ENCODE results near the gene MED12L. TPM values are rescaled to one million over a fixed set of nuclear protein-coding genes. Genes with fewer than 3 reads are reported as not detected.

The MED12L gene
- polyA plus RNA-seq, 1 experiment, result 0.06 TPM

DNA sequence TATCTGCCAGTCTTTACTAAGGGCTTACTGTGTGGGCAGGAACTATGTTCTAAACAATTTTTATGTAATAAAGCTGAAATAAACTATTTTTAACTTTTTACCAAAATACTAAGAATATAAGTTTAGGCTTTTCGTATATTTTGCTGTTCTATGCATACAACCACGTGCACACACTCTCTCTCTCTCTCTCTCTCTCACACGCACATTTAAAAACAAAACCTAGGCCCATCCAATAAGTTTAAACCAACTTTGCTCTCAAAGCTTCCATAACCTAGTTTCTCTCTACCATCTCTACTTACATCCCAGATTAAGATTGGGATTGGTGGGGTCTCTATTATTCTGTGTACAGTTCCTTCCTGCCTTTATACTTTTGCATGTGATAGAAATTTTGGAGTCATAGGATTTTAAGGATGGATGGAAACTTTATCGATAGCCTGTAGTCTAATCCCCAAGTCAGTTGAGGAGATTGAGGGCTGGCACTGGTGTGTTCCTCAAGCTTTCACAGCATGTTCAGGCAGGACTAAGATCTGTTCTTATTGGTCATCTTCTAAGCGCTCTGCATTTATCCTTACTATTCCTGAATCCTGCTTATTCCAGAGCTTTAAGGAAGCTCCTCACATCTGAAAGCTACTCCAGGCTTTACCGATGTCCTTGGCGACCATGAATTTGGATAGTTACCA is 115.7 kb downstream of the MED12L start:
- ChIA-PET CTCF (interaction anchor here (1.1 to 2.2 kb wide), 2 partner anchors 27 to 33 kb away, joined by 3 to 7 read pairs; no protein-coding TSS in a partner anchor), POLR2A (interaction anchor here (0.5 to 0.6 kb wide), 2 partner anchors 131 to 438 kb away, joined by 3 to 4 read pairs; partner anchors contain the start of gene SIAH2)
- Histone ChIP-seq H3K4me3 (ENCODE audit: low read depth, low read length) (no peak overlapping the region), H3K36me3 (ENCODE audit: control insufficient read depth, insufficient read depth, low read length) (no peaks in the 10 kb centered on the region), H3K27me3 (ENCODE audit: control insufficient read depth, insufficient read depth, low read length) (no peaks in the 10 kb centered on the region)
- DNase-seq (ENCODE audit: low read depth), result no peak
- TF ChIP-seq, protein P1, sequence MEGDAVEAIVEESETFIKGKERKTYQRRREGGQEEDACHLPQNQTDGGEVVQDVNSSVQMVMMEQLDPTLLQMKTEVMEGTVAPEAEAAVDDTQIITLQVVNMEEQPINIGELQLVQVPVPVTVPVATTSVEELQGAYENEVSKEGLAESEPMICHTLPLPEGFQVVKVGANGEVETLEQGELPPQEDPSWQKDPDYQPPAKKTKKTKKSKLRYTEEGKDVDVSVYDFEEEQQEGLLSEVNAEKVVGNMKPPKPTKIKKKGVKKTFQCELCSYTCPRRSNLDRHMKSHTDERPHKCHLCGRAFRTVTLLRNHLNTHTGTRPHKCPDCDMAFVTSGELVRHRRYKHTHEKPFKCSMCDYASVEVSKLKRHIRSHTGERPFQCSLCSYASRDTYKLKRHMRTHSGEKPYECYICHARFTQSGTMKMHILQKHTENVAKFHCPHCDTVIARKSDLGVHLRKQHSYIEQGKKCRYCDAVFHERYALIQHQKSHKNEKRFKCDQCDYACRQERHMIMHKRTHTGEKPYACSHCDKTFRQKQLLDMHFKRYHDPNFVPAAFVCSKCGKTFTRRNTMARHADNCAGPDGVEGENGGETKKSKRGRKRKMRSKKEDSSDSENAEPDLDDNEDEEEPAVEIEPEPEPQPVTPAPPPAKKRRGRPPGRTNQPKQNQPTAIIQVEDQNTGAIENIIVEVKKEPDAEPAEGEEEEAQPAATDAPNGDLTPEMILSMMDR (IDR thresholded peaks at IDR 0.05; ENCODE audit: insufficient read depth, low read depth, low read length), result no peak

DNA sequence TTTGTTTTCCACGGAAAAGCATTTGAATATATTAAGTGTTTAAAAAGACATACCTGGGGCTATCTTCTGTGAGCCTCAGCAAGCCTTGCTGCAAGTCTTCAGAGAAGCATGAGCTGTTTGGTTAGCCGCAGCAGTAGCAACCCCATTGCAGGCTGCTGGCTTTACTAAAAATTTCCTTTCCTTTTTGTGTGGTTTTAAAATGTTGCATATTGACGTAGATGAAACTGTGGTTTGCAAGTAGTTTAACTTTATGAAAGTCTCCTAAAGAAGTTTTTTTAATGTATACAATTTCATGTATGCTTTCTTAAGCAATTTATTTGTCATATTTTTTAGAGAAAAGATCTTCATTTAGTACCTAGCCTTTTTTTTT is 117.6 kb downstream of the MED12L start, which contains the start of gene GPR171:
GPR171 (minus strand) TSS at position 166 of the 370 bp plus-strand sequence. CDS start 3,830 bp downstream, outside the sequence.
- Histone ChIP-seq H3K36me3 (ENCODE audit: control insufficient read depth, insufficient read depth, low read length) (no peaks in the 10 kb centered on the region), H3K4me3 (ENCODE audit: low read depth, low read length) (no peak within 1 kb of the TSS), H3K27me3 (ENCODE audit: control insufficient read depth, insufficient read depth, low read length) (no peaks in the 10 kb centered on the region)
- ChIA-PET POLR2A (no interaction called here), CTCF (interaction anchor here (0.6 to 1.1 kb wide), 3 partner anchors 17 to 647 kb away, joined by 3 to 6 read pairs (median 3); no protein-coding TSS in a partner anchor)
- DNase-seq (ENCODE audit: low read depth), result no peak
- TF ChIP-seq, protein P1 (IDR thresholded peaks at IDR 0.05; ENCODE audit: insufficient read depth, low read depth, low read length), result no peak

DNA sequence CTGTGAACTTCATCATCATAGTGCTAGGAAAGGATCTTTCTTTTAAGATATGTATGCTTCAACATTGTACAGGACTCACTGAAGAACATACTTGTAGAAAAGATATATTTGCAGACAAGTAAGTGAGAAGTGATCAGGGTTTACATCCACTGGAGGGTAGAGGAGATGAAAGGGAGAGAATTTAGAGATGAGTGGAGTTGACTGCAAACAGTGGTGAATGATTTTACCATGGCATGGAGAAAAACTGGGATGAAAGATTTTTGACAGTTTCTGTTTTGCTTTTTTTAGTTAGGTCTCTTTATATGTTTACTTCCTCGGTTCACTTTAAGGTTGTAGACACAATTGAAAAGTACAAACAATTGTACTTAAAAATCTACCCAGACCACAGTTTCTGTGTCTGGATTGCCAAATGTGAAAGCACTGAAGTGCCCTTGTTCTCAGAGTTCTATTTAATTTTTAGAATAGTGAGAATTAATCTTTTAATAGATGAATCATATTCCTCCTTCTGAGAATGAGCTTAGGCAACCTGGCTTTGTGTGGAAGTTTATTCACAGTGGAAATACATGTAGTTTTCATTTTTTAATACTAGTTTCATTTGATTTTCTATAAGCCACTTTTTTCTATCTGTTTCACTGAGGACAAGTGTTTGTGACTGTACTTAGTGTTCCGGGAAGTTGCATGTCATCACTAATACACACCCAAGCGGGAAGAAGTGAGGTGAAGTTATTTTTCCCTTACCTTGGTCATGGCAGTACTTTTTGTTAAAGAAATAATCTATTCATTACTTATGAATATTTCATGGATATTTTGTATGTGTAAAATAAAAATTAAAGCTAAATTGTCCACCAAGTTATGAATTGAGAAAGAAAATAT is 119.3 kb downstream of the MED12L start:
- Histone ChIP-seq H3K4me3 (ENCODE audit: low read depth, low read length) (no peak overlapping the region), H3K36me3 (ENCODE audit: control insufficient read depth, insufficient read depth, low read length) (no peaks in the 10 kb centered on the region), H3K27me3 (ENCODE audit: control insufficient read depth, insufficient read depth, low read length) (no peaks in the 10 kb centered on the region)
- ChIA-PET CTCF (no interaction called here), POLR2A (no interaction called here)
- no peak for DNase-seq (ENCODE audit: low read depth)
- TF ChIP-seq, protein P1 (IDR thresholded peaks at IDR 0.05; ENCODE audit: insufficient read depth, low read depth, low read length), result no peak

DNA sequence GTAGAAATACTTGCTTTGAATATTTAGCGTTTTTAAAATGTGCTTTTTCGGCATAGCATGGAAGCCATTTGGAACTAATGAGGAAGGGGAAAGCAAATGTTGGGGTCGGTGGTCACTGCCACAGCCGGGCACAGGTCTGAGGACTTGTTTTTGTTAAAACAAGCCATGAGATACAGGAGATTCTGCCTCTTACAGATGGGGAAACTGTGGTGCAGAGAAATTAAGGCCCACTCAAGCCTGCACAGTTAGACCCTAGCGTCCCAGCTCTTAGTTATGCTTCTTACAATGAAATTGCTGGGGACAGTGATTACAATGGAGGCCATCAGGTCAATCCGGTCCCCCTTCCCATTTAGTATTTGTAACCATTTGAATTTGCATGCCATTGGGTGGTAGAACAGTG is 120.0 kb downstream of the MED12L start:
- TF ChIP-seq, protein P1 (IDR thresholded peaks at IDR 0.05; ENCODE audit: insufficient read depth, low read depth, low read length), result no peak
- Histone ChIP-seq H3K27me3 (ENCODE audit: control insufficient read depth, insufficient read depth, low read length) (no peaks in the 10 kb centered on the region), H3K36me3 (ENCODE audit: control insufficient read depth, insufficient read depth, low read length) (no peaks in the 10 kb centered on the region), H3K4me3 (ENCODE audit: low read depth, low read length) (no peak overlapping the region)
- ChIA-PET POLR2A (no interaction called here), CTCF (no interaction called here)
- DNase-seq (ENCODE audit: low read depth), result no peak

DNA sequence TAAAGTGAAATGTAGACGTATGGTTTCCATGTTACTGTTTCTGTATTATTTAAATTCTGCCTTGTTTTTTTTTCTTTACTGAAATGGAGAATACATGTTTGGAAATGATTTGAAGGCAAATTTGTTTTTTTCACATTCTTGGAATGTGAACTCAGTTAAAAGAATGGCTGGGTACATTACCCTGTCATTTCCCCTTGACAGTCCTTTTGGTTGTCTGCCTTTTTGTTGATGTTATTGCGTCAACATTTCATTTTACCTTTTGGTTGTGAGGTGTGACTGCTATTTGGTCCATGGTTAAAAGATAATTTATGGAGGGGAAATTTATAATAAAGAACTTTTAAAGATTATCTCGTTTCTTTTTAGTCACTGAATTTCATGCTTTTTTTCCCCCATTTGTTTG is 120.7 kb downstream of the MED12L start:
- CTCF ChIA-PET, result no interaction called here
- POLR2A ChIA-PET, result interaction anchor here (0.6 kb wide), 1 partner anchor 11 kb away, joined by 7 read pairs; no protein-coding TSS in a partner anchor
- TF ChIP-seq, protein P1 (IDR thresholded peaks at IDR 0.05; ENCODE audit: insufficient read depth, low read depth, low read length), result no peak
- no peak for DNase-seq (ENCODE audit: low read depth)
- Histone ChIP-seq H3K27me3 (ENCODE audit: control insufficient read depth, insufficient read depth, low read length) (no peaks in the 10 kb centered on the region), H3K36me3 (ENCODE audit: control insufficient read depth, insufficient read depth, low read length) (no peaks in the 10 kb centered on the region), H3K4me3 (ENCODE audit: low read depth, low read length) (no peak overlapping the region)
